ENCODE data around the gene AMPD3.

AMPD3 gene

DNA sequence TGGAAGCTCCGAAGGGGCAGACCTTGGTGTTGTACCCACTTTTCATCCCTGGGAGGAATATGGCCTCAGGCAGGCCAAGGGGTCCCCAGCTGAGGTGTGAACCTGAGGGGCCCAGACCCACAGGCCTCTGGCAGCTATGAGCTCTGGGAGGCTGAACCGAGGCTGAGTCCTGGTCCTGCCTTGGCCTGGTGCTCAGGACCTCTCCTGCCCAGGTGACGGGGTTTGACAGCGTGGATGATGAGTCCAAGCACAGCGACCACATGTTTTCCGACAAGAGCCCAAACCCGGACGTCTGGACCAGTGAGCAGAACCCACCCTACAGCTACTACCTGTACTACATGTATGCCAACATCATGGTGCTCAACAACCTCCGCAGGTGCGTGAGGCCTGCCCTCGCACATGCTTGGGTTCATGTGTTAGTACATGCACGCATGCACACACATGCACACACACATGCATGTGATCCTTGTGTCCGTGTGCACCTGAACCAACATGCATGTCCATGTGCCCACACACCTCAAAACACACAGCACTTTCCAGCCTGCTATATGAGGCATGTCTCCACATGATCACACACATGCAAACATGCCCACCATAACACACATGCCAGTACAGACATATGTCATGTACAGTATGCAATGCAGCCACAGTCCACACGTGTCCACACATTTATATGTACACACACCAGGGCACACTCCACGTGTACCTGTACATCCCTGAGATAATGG, 45.0 kb downstream of the AMPD3 start:
- H3K4me3 ChIP-seq (ENCODE audit: low read depth, low read length) = no peak overlapping the region

GRCh38 chr11:10500757-10501684, 46.0 kb downstream of the AMPD3 start:
- H3K4me3 ChIP-seq (ENCODE audit: low read depth, low read length) = no peak overlapping the region
- TF ChIP-seq CTCF (IDR thresholded peaks at IDR 0.05; ENCODE audit: low read depth, low read length) = no peak

More for the DNA sequence above, 45.0 kb downstream of the AMPD3 start:
- TF ChIP-seq CTCF (IDR thresholded peaks at IDR 0.05; ENCODE audit: low read depth, low read length) = no peak

DNA sequence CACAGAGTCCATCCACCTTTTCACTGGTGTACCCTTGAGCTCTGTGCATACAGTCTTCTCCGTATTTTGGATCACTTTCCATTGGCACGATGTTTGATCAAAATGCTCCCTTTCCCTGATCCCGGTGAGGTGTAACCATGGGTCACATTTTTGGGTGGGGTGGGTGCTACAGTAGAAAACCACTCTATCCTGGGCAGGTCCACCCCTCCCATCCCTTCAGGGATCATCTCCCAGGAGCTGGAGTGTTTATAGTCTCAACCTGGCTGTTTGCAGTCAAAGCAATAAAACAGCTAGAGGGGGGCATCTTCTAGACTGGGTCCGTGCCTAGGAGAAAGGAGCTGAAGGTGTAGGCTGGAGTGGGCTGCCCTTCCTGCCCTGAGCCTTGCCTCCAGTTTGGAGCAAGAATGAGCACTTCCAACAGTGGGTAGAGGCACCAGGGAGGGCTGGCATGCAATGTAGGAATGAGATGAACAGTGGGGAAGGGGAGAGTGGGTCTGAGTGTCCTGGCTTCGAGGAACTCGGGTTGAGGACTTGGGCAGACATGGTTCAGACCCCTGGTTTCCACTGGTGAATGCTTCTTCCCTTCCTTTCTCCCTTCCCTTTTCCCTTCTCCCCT, 47.1 kb downstream of the AMPD3 start:
- no peak overlapping the region for H3K4me3 ChIP-seq (ENCODE audit: low read depth, low read length)
- TF ChIP-seq CTCF (IDR thresholded peaks at IDR 0.05; ENCODE audit: low read depth, low read length) = no peak

DNA sequence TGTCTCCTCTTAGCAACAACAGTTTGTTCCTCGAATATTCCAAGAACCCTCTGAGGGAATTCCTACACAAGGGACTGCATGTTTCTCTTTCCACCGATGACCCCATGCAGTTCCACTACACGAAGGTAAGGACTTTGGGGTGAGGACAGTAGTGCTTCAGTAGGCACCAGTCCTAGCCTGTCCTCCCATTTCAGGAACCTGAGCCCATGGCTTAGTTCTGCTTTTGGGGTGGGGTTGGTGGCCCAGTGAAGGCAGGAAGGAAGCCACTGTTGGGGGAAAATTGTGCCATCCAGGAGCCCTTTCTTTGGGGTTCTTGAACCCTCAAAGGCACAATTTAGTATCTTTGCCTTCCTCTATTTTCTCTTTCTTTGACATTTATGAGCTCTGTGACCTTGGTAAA, 47.7 kb downstream of the AMPD3 start:
- H3K4me3 ChIP-seq (ENCODE audit: low read depth, low read length) = no peak overlapping the region
- no peak for TF ChIP-seq CTCF (IDR thresholded peaks at IDR 0.05; ENCODE audit: low read depth, low read length)

DNA sequence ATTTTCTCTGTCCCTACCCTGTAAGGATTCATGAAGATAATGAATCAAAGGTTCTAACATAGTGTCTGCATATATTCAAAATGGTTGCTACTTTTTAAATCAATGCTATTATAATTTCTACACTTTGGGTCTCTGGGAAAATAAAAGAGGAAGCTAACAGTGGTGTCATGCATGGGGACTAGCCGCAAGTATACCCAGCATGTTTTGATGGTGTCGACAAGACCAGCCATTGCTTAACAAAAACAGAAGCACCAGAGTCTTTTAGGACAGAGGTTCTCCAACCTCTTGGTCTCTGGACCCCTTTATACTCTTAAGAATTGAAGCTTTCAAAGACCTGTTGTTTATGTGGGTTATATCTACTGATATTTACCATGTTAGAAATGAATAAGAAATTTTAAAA, 48.2 kb downstream of the AMPD3 start:
- no peak overlapping the region for H3K4me3 ChIP-seq (ENCODE audit: low read depth, low read length)
- no peak for TF ChIP-seq CTCF (IDR thresholded peaks at IDR 0.05; ENCODE audit: low read depth, low read length)

DNA sequence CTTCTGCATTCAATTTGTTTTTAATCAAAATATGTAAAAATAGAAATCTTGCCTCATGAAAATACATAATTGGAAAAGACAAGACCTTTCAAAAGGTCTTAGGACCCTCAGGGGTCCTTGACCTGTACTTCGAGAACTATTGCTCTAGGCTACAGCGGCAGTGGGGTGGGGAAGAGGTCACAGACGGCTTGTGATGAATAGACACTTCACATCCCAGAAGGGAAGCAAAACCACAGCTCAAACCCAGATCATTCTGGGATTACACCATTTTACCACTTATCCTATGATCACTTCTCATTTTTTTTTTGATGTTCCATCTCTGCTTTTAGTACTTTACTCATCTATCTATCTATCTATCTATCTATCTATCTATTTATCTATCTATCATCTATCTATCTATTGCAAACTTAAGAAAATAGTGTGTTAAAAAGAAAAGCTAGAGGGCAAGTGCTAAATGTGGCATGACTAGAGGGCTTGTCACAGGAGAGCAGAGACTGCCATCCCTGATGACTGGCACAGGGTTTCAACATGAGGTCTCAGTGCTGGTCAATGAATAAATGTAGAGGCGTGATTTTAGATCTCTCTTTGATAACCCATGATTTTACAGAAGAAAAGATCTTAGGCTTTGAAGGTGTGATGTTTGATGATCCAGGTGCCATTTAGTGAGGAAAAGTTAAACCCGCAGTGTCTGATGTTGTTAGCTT, 48.9 kb downstream of the AMPD3 start:
- no peak for TF ChIP-seq CTCF (IDR thresholded peaks at IDR 0.05; ENCODE audit: low read depth, low read length)
- no peak overlapping the region for H3K4me3 ChIP-seq (ENCODE audit: low read depth, low read length)

Data from WI38 (cell line).